ENCODE results near the gene FTSJ3.
"Not testable (repeated sequence)": the region's sequence is repeated elsewhere in the genome, so short reads cannot be mapped to it uniquely, and the experiment has no call there.

The FTSJ3 gene

GRCh38 chr17:63827002-63827800 lies at the start of gene FTSJ3, which contains the start of gene PSMC5:
TSS of gene FTSJ3 (minus strand) at chr17:63827663. CDS start at chr17:63826902, 761 bp downstream.
TSS of gene PSMC5 (plus strand) at chr17:63827431. CDS start at chr17:63827491, 60 bp downstream.
- peak; percentile 94 for DNase-seq (ENCODE audit: low spot score)

GRCh38 chr17:63874693-63875092 lies 47.2 kb upstream of the FTSJ3 start:
- DNase-seq (ENCODE audit: low spot score): not testable (repeated sequence)

- DNase-seq (ENCODE audit: low spot score): not testable (repeated sequence)
Measured at GRCh38 chr17:63874061-63874626, 46.7 kb upstream of the FTSJ3 start.

- not testable (repeated sequence) for DNase-seq (ENCODE audit: low spot score)
Measured at GRCh38 chr17:63873577-63873976, 46.1 kb upstream of the FTSJ3 start, which contains the start of gene CSH2. TSS of gene CSH2 (minus strand) at chr17:63873677. CDS start at chr17:63873614, 63 bp downstream.

- DNase-seq (ENCODE audit: low spot score): not testable (repeated sequence)
Measured at GRCh38 chr17:63871646-63872365, 44.3 kb upstream of the FTSJ3 start.

- DNase-seq (ENCODE audit: low spot score): not testable (repeated sequence)
Measured at GRCh38 chr17:63870292-63870665, 42.8 kb upstream of the FTSJ3 start.

GRCh38 chr17:63869491-63870291 lies 42.2 kb upstream of the FTSJ3 start:
- not testable (repeated sequence) for DNase-seq (ENCODE audit: low spot score)

GRCh38 chr17:63866625-63867024 lies 39.2 kb upstream of the FTSJ3 start:
- not testable (repeated sequence) for DNase-seq (ENCODE audit: low spot score)

GRCh38 chr17:63859257-63859656 lies 31.8 kb upstream of the FTSJ3 start:
- no peak for DNase-seq (ENCODE audit: low spot score)

GRCh38 chr17:63856425-63856824 lies 29.0 kb upstream of the FTSJ3 start:
- DNase-seq (ENCODE audit: low spot score): not testable (repeated sequence)

- DNase-seq (ENCODE audit: low spot score): no peak
Measured at GRCh38 chr17:63855185-63855584, 27.7 kb upstream of the FTSJ3 start.

- no peak for DNase-seq (ENCODE audit: low spot score)
Measured at GRCh38 chr17:63854709-63855108, 27.2 kb upstream of the FTSJ3 start.

- DNase-seq (ENCODE audit: low spot score): no peak
Measured at GRCh38 chr17:63853260-63853659, 25.8 kb upstream of the FTSJ3 start.

- no peak for DNase-seq (ENCODE audit: low spot score)
Measured at GRCh38 chr17:63850401-63850800, 22.9 kb upstream of the FTSJ3 start.

- no peak for DNase-seq (ENCODE audit: low spot score)
Measured at GRCh38 chr17:63848834-63849689, 21.6 kb upstream of the FTSJ3 start.

- DNase-seq (ENCODE audit: low spot score): no peak
Measured at GRCh38 chr17:63847525-63848249, 20.2 kb upstream of the FTSJ3 start.

GRCh38 chr17:63845509-63845908 lies 18.0 kb upstream of the FTSJ3 start:
- no peak for DNase-seq (ENCODE audit: low spot score)

- DNase-seq (ENCODE audit: low spot score): no peak
Measured at GRCh38 chr17:63843910-63844677, 16.6 kb upstream of the FTSJ3 start.

- not testable (repeated sequence) for DNase-seq (ENCODE audit: low spot score)
Measured at GRCh38 chr17:63843387-63843888, 16.0 kb upstream of the FTSJ3 start.

Data from HuH-7 (cell line).